Liver (tissue), 9 donors: Measurements from ENCODE around the gene INPP4B. TPM values are rescaled to one million over a fixed set of nuclear protein-coding genes. Genes with fewer than 3 reads are reported as not detected.

Source experiments
- DNase-seq: peaks from one replicate; pipeline ENCODE4 v3.0.0-alpha.2; 2017; ENCODE audit warnings: low spot score
- H3K27ac ChIP-seq, 2 donors: one replicate each; pipeline ENCODE4 v1.7.0; 2013; ENCODE audit warnings: inconsistent platforms in 2 of 2, low read length in 2 of 2, control low read depth in 1 of 2, low read depth in 1 of 2, mild to moderate bottlenecking in 1 of 2
- H3K27me3 ChIP-seq, 4 donors: one replicate each; pipeline versions ENCODE4 v1.6.1 to v1.7.0; 2013; ENCODE audit warnings: low read length in 3 of 4, inconsistent platforms in 1 of 4, mild to moderate bottlenecking in 1 of 4, moderate library complexity in 1 of 4; ENCODE audit not compliant: control insufficient read depth in 4 of 4, insufficient read depth in 4 of 4
- H3K36me3 ChIP-seq, 4 donors: one replicate each; pipeline versions ENCODE4 v1.6.1 to v1.7.0; 2013; ENCODE audit warnings: low read length in 3 of 4, mild to moderate bottlenecking in 3 of 4, low read depth in 1 of 4, moderate library complexity in 1 of 4; ENCODE audit not compliant: control insufficient read depth in 4 of 4, insufficient read depth in 3 of 4
- H3K4me1 ChIP-seq, 4 donors: one replicate each; pipeline versions ENCODE4 v1.6.1 to v1.7.0; 2013; ENCODE audit warnings: low read length in 3 of 4, mild to moderate bottlenecking in 3 of 4, moderate library complexity in 1 of 4; ENCODE audit not compliant: control insufficient read depth in 4 of 4, insufficient read depth in 4 of 4
- H3K4me3 ChIP-seq, 3 donors: one replicate each; pipeline versions ENCODE4 v1.6.1 to v1.7.0; 2013; ENCODE audit warnings: low read length in 3 of 3, control low read depth in 1 of 3, low read depth in 1 of 3, mild to moderate bottlenecking in 1 of 3
- H3K9ac ChIP-seq, 2 donors: one replicate each; pipeline ENCODE4 v1.7.0; 2013; ENCODE audit warnings: low read length in 2 of 2, mild to moderate bottlenecking in 2 of 2, moderate library complexity in 2 of 2, control low read depth in 1 of 2, low read depth in 1 of 2
- H3K9me3 ChIP-seq, 4 donors: one replicate each; pipeline versions ENCODE4 v1.6.1 to v1.7.0; 2013; ENCODE audit warnings: low read length in 3 of 4; ENCODE audit not compliant: control insufficient read depth in 4 of 4
- CTCF ChIP-seq: fragments of 150-350 bp; IDR thresholded peaks from 2 replicates; pipeline ENCODE4 v1.5.1; 2017; ENCODE audit warnings: improper control_type of control experiment, low read depth, low read length; ENCODE audit not compliant: missing input control
- EGR1 ChIP-seq, 2 donors: IDR thresholded peaks; 2 replicates each; pipeline ENCODE4 v1.6.1; 2016 to 2018; ENCODE audit warnings: antibody characterized with exemption in 2 of 2, low read depth in 2 of 2
- FOXA1 ChIP-seq: IDR thresholded peaks from 2 replicates; pipeline ENCODE4 v1.6.1; 2016; ENCODE audit warnings: antibody characterized with exemption
- FOXA2 ChIP-seq: IDR thresholded peaks from 2 replicates; pipeline ENCODE4 v1.6.1; 2016; ENCODE audit warnings: antibody characterized with exemption
- GABPA ChIP-seq, 2 donors: IDR thresholded peaks in 1 of 2; conservative IDR thresholded peaks in 1 of 2; 2 replicates each; pipeline ENCODE4 v1.6.1; 2016; ENCODE audit warnings: antibody characterized with exemption in 2 of 2, mild to moderate bottlenecking in 1 of 2, moderate library complexity in 1 of 2
- HNF4A ChIP-seq, 2 donors: conservative IDR thresholded peaks; 2 replicates each; pipeline ENCODE4 v1.6.1; 2016; ENCODE audit warnings: antibody characterized with exemption in 2 of 2, mild to moderate bottlenecking in 2 of 2
- HNF4G ChIP-seq: IDR thresholded peaks from 2 replicates; pipeline ENCODE4 v1.6.1; 2016; ENCODE audit warnings: antibody characterized with exemption
- JUND ChIP-seq, 2 donors: IDR thresholded peaks; 2 replicates each; pipeline ENCODE4 v1.6.1; 2016; ENCODE audit warnings: antibody characterized with exemption in 2 of 2
- NR2F2 ChIP-seq: IDR thresholded peaks from 2 replicates; pipeline ENCODE4 v1.6.1; 2016; ENCODE audit warnings: antibody characterized with exemption
- RAD21 ChIP-seq, 2 donors: IDR thresholded peaks; 2 replicates each; pipeline ENCODE4 v1.6.1; 2016; ENCODE audit warnings: antibody characterized with exemption in 2 of 2, mild to moderate bottlenecking in 2 of 2
- REST ChIP-seq: IDR thresholded peaks from 2 replicates; pipeline ENCODE4 v1.6.1; 2016; ENCODE audit warnings: antibody characterized with exemption, mild to moderate bottlenecking
- SP1 ChIP-seq: IDR thresholded peaks from 2 replicates; pipeline ENCODE4 v1.6.1; 2018; ENCODE audit warnings: antibody characterized with exemption, mild to moderate bottlenecking
- TAF1 ChIP-seq: conservative IDR thresholded peaks from 2 replicates; pipeline ENCODE4 v1.6.1; 2016; ENCODE audit warnings: antibody characterized with exemption, mild to moderate bottlenecking
- YY1 ChIP-seq: IDR thresholded peaks from 2 replicates; pipeline ENCODE4 v1.6.1; 2016; ENCODE audit warnings: antibody characterized with exemption, mild to moderate bottlenecking
- ZBTB33 ChIP-seq: IDR thresholded peaks from 2 replicates; pipeline ENCODE4 v1.6.1; 2016; ENCODE audit warnings: antibody characterized with exemption
- WGBS: extraction: QIAGEN DNeasy Blood & Tissue Kit; methylation state at CpG from one replicate; pipeline ENCODE4 v1.1.7; 2013; 5-methylcytosine and 5-hydroxymethylcytosine counted together
- polyA plus RNA-seq, 2 donors: library from polyadenylated mRNA; stranded (reverse) in 1 of 2; unstranded in 1 of 2; fragments of 200-250 nt in 1 of 2; fragments of >200 nt in 1 of 2; fragmentation: Nextera tagmentation in 1 of 2; extraction: Ambion mirVana in 1 of 2; gene quantifications; one replicate each; pipeline versions ENCODE4 v1.2.1 to v1.2.3, GENCODE V29; 2013 to 2015
- total RNA-seq, 2 donors: library from RNA; depleted of rRNA; stranded (reverse); fragments of >200 nt; gene quantifications; one replicate each; pipeline ENCODE4 v1.2.3, GENCODE V29; 2014
- donor health status: healthy.
- donor health status: healthy.
- donor health status: healthy.
- donor health status: healthy.
- donor health status: healthy.

Gene INPP4B
- total and polyA plus RNA-seq, 4 donors = 0.43 to 2.8 (median 1.6) TPM

- no peak overlapping the region for H3K27ac ChIP-seq
- no peak overlapping the region for H3K4me3 ChIP-seq
- no peak overlapping the region for H3K9ac ChIP-seq
- TF ChIP-seq EGR1 (IDR thresholded peaks at IDR 0.05; ENCODE audit: low read depth in 2 of 2) (no peak), FOXA1 (no peak), SP1 (no peak), CTCF (no peak), HNF4A (conservative IDR thresholded peaks at IDR 0.05) (no peak), REST (no peak), HNF4G (no peak), RAD21 (IDR thresholded peaks at IDR 0.05) (no peak), TAF1 (no peak), ZBTB33 (no peak), NR2F2 (no peak), FOXA2 (no peak), YY1 (no peak), JUND (IDR thresholded peaks at IDR 0.05) (no peak)
- 88% methylated on average over 2 of the region's 2 CpGs for WGBS
- no peak for DNase-seq
- no peaks in the 10 kb centered on the region for H3K4me1 ChIP-seq
- no peaks in the 10 kb centered on the region for H3K27me3 ChIP-seq
- no peaks in the 10 kb centered on the region for H3K9me3 ChIP-seq
- no peaks in the 10 kb centered on the region for H3K36me3 ChIP-seq
Observed at GRCh38 chr4:142881331-142881730, 35.2 kb upstream of the INPP4B start.

GRCh38 chr4:142875117-142875516 is 29.0 kb upstream of the INPP4B start:
- DNase-seq = no peak
- no peak overlapping the region for H3K27ac ChIP-seq
- no peak overlapping the region for H3K9ac ChIP-seq
- no peaks in the 10 kb centered on the region for H3K27me3 ChIP-seq
- WGBS = 65% methylated on average over 2 of the region's 2 CpGs
- no peaks in the 10 kb centered on the region for H3K36me3 ChIP-seq
- no peak overlapping the region for H3K4me3 ChIP-seq
- no peaks in the 10 kb centered on the region for H3K4me1 ChIP-seq
- TF ChIP-seq GABPA (IDR thresholded peaks at IDR 0.05 in 1 of 2, conservative IDR thresholded peaks at IDR 0.05 in 1 of 2) (no peak), HNF4G (no peak), NR2F2 (no peak), TAF1 (no peak), REST (no peak), CTCF (no peak), FOXA1 (no peak), FOXA2 (no peak)
- no peaks in the 10 kb centered on the region for H3K9me3 ChIP-seq
